Hematopoietic multipotent progenitor cell treated with erythropoietin and hydrocortisone succinate and interleukin-3 and kit ligand, for 6 days (in vitro differentiated cells): ENCODE results near the gene KRT6A.

Experiments
- DNase-seq: peaks from one replicate; pipeline ENCODE4 v3.0.0-alpha.2; 2015

Gene KRT6A

GRCh38 chr12:52493172-52493571 lies at the start of gene KRT6A:
TSS of gene KRT6A (minus strand) at chr12:52493257. CDS start at chr12:52493188, 69 bp downstream.
- no peak for DNase-seq

- DNase-seq = no peak
Observed at GRCh38 chr12:52542157-52542556, 49.1 kb upstream of the KRT6A start.

GRCh38 chr12:52541709-52542108 lies 48.7 kb upstream of the KRT6A start:
- no peak for DNase-seq

- no peak for DNase-seq
Observed at GRCh38 chr12:52540531-52540930, 47.5 kb upstream of the KRT6A start.

GRCh38 chr12:52539821-52540173 lies 46.7 kb upstream of the KRT6A start:
- no peak for DNase-seq

GRCh38 chr12:52539083-52539820 lies 46.2 kb upstream of the KRT6A start:
- DNase-seq = no peak

- no peak for DNase-seq
Observed at GRCh38 chr12:52537101-52537500, 44.0 kb upstream of the KRT6A start.

GRCh38 chr12:52535574-52535973 lies 42.5 kb upstream of the KRT6A start:
- no peak for DNase-seq

GRCh38 chr12:52534482-52534881 lies 41.4 kb upstream of the KRT6A start:
- no peak for DNase-seq

GRCh38 chr12:52533686-52534470 lies 40.8 kb upstream of the KRT6A start:
- no peak for DNase-seq

- DNase-seq = no peak
Observed at GRCh38 chr12:52532636-52533035, 39.6 kb upstream of the KRT6A start.

- no peak for DNase-seq
Observed at GRCh38 chr12:52531566-52532300, 38.7 kb upstream of the KRT6A start.

- DNase-seq = no peak
Observed at GRCh38 chr12:52530905-52531304, 37.8 kb upstream of the KRT6A start.

- no peak for DNase-seq
Observed at GRCh38 chr12:52530366-52530765, 37.3 kb upstream of the KRT6A start.

GRCh38 chr12:52529846-52530245 lies 36.8 kb upstream of the KRT6A start:
- DNase-seq = no peak

GRCh38 chr12:52529417-52529816 lies 36.4 kb upstream of the KRT6A start:
- no peak for DNase-seq

GRCh38 chr12:52528641-52529143 lies 35.6 kb upstream of the KRT6A start:
- DNase-seq = no peak

- no peak for DNase-seq
Observed at GRCh38 chr12:52527121-52527800, 34.2 kb upstream of the KRT6A start.

GRCh38 chr12:52526511-52526951 lies 33.5 kb upstream of the KRT6A start:
- no peak for DNase-seq

GRCh38 chr12:52525661-52526499 lies 32.8 kb upstream of the KRT6A start:
- no peak for DNase-seq

- DNase-seq = no peak
Observed at GRCh38 chr12:52524898-52525591, 32.0 kb upstream of the KRT6A start.
